Esophagus muscularis mucosa (tissue), 4 donors: ENCODE data around the gene PRKN. TPM values are rescaled to one million over a fixed set of nuclear protein-coding genes. Genes with fewer than 3 reads are reported as not detected.
"Not testable (repeated sequence)": the region's sequence is repeated elsewhere in the genome, so short reads cannot be mapped to it uniquely, and the experiment has no call there.

Source experiments
- DNase-seq: peaks from one replicate; pipeline ENCODE4 v3.0.0-alpha.2; 2017; ENCODE audit errors: extremely low spot score
- H3K27ac ChIP-seq, 4 donors: fragments of 200-600 bp; sonication (generic); replicated peaks in 1 of 4; 1 replicate in 3 of 4; 2 replicates in 1 of 4; pipeline ENCODE4 v1.5.1; 2016 to 2019; ENCODE audit warnings: mild to moderate bottlenecking in 1 of 4
- H3K27me3 ChIP-seq, 4 donors: fragments of 200-600 bp; sonication (generic); one replicate each; pipeline versions ENCODE4 v1.5.1 to v1.6.0; 2016 to 2019
- H3K36me3 ChIP-seq, 4 donors: fragments of 200-600 bp; sonication (generic); one replicate each; pipeline ENCODE4 v1.5.1; 2016 to 2019
- H3K4me1 ChIP-seq, 4 donors: fragments of 200-600 bp; sonication (generic); one replicate each; pipeline ENCODE4 v1.5.1; 2016 to 2019
- H3K4me3 ChIP-seq, 4 donors: fragments of 200-600 bp; sonication (generic); 1 replicate in 2 of 4; 2 replicates in 2 of 4; pipeline ENCODE4 v1.5.1; 2016 to 2019; ENCODE audit warnings: mild to moderate bottlenecking in 4 of 4, moderate library complexity in 1 of 4
- H3K9me3 ChIP-seq, 4 donors: fragments of 200-600 bp; sonication (generic); 1 replicate in 3 of 4; 2 replicates in 1 of 4; pipeline ENCODE4 v1.5.1; 2016 to 2019
- EP300 ChIP-seq: sonication (generic); formaldehyde crosslinking; IDR thresholded peaks from one replicate; pipeline ENCODE4 v1.6.1; 2017; ENCODE audit warnings: antibody characterized with exemption
- POLR2A ChIP-seq: fragments of 450-650 bp; IDR thresholded peaks from one replicate; pipeline ENCODE4 v1.6.1; 2017; ENCODE audit warnings: antibody characterized with exemption, moderate library complexity, mild to moderate bottlenecking, low read depth
- POLR2AphosphoS5 ChIP-seq, 2 donors: sonication (generic); formaldehyde crosslinking; IDR thresholded peaks; one replicate each; pipeline ENCODE4 v1.6.1; 2017; ENCODE audit warnings: antibody characterized with exemption in 2 of 2
- WGBS: methylation state at CpG from one replicate; pipeline ENCODE4 v1.1.5; 2018; 5-methylcytosine and 5-hydroxymethylcytosine counted together
- intact Hi-C: fragments of 100-400 bp; cut with DNase I; formaldehyde crosslinking; loops from one replicate; pipeline ENCODE4 v1.15.1; 2023
- total RNA-seq, 4 donors: library from RNA; depleted of rRNA; stranded (reverse); fragments of >200 nt; gene quantifications; one replicate each; pipeline versions ENCODE4 v1.1.0 to v1.2.1, GENCODE V29; 2016
- TF ChIP-seq, protein P1 (sequence below), 3 experiments: fragments of 200-600 bp in 2 of 3; fragments of 450-650 bp in 1 of 3; sonication (generic) in 2 of 3; IDR thresholded peaks; one replicate each; pipeline ENCODE4 v1.5.1; 2017 to 2019; ENCODE audit warnings: antibody characterized with exemption in 3 of 3, mild to moderate bottlenecking in 2 of 3, moderate library complexity in 1 of 3

The PRKN gene
- total RNA-seq, 4 donors from 2014 or later = 9.6 to 14.5 (median 10.8) TPM

- Histone ChIP-seq H3K27ac (no peak overlapping the region), H3K36me3 (no peaks in the 10 kb centered on the region), H3K4me3 (no peak overlapping the region), H3K9me3 (no peaks in the 10 kb centered on the region), H3K27me3 (no peaks in the 10 kb centered on the region), H3K4me1 (peaks cover 0 to 3% (median 0%) of the 10 kb centered on the region in 4 donors)
- intact Hi-C loops = no loop called here
- 80% methylated on average over 9 of the region's 9 CpGs for WGBS
- TF ChIP-seq EP300 (no peak), POLR2AphosphoS5 (IDR thresholded peaks at IDR 0.05) (no peak)
- peak; percentile 55 for DNase-seq
These were observed 195.1 kb downstream of the PRKN start for GRCh38 chr6:162532283-162533008.

DNA sequence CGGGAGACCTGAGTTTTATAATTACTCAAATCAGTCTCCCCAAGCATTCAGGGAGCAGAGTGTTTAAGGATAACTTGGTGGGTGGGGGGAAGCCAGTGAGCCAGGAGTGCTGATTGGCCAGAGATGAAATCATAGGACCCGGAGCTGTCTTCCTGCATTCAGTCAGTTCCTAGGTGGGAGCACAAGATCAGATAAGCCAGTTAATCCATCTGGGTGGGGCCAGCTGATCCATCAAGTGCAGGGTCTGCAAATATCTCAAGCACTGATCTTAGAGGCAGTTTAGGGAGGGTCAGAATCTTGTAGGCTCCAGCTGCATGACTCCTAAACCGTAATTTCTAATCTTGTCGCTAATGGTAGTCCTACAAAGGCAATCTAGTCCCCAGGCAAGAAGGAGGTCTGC lies 196.2 kb downstream of the PRKN start:
- H3K4me3 ChIP-seq, H3K36me3 ChIP-seq, intact Hi-C loops, H3K27ac ChIP-seq, H3K27me3 ChIP-seq, H3K4me1 ChIP-seq, H3K9me3 ChIP-seq: not testable (repeated sequence)
- 94% methylated on average over 4 of the region's 4 CpGs for WGBS
- peak; percentile 39 for DNase-seq

- 91% methylated on average over 6 of the region's 6 CpGs for WGBS
- no peak for TF ChIP-seq EP300
- TF ChIP-seq POLR2AphosphoS5 (IDR thresholded peaks at IDR 0.05) = no peak
- TF ChIP-seq POLR2A = no peak
- TF ChIP-seq, protein P1, sequence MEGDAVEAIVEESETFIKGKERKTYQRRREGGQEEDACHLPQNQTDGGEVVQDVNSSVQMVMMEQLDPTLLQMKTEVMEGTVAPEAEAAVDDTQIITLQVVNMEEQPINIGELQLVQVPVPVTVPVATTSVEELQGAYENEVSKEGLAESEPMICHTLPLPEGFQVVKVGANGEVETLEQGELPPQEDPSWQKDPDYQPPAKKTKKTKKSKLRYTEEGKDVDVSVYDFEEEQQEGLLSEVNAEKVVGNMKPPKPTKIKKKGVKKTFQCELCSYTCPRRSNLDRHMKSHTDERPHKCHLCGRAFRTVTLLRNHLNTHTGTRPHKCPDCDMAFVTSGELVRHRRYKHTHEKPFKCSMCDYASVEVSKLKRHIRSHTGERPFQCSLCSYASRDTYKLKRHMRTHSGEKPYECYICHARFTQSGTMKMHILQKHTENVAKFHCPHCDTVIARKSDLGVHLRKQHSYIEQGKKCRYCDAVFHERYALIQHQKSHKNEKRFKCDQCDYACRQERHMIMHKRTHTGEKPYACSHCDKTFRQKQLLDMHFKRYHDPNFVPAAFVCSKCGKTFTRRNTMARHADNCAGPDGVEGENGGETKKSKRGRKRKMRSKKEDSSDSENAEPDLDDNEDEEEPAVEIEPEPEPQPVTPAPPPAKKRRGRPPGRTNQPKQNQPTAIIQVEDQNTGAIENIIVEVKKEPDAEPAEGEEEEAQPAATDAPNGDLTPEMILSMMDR (IDR thresholded peaks at IDR 0.05) = no peak
These were observed 199.0 kb downstream of the PRKN start for GRCh38 chr6:162528538-162528937.

GRCh38 chr6:162526960-162527359 lies 200.6 kb downstream of the PRKN start:
- WGBS = 92% methylated on average over 7 of the region's 7 CpGs

More at GRCh38 chr6:162528538-162528937, 199.0 kb downstream of the PRKN start:
- no peak overlapping the region for H3K27ac ChIP-seq
- no peaks in the 10 kb centered on the region for H3K36me3 ChIP-seq
- H3K27me3 ChIP-seq = no peaks in the 10 kb centered on the region
- H3K4me1 ChIP-seq = peaks cover 0 to 3% (median 0%) of the 10 kb centered on the region in 4 donors
- H3K4me3 ChIP-seq = no peak overlapping the region
- intact Hi-C loops = no loop called here
- H3K9me3 ChIP-seq = no peaks in the 10 kb centered on the region
- no peak for DNase-seq

GRCh38 chr6:162525181-162525580 lies 202.4 kb downstream of the PRKN start:
- no peaks in the 10 kb centered on the region for H3K36me3 ChIP-seq
- H3K4me3 ChIP-seq = no peak overlapping the region
- H3K4me1 ChIP-seq = peaks cover 0 to 10% (median 0%) of the 10 kb centered on the region in 4 donors
- 92% methylated on average over 6 of the region's 6 CpGs for WGBS
- H3K27ac ChIP-seq = no peak overlapping the region
- no peak for DNase-seq
- no peaks in the 10 kb centered on the region for H3K9me3 ChIP-seq
- no peak for TF ChIP-seq POLR2AphosphoS5 (IDR thresholded peaks at IDR 0.05)
- no peaks in the 10 kb centered on the region for H3K27me3 ChIP-seq
- intact Hi-C loops = no loop called here

More at GRCh38 chr6:162526960-162527359, 200.6 kb downstream of the PRKN start:
- Histone ChIP-seq H3K27ac (no peak overlapping the region), H3K4me1 (no peaks in the 10 kb centered on the region), H3K9me3 (no peaks in the 10 kb centered on the region), H3K27me3 (no peaks in the 10 kb centered on the region), H3K4me3 (no peak overlapping the region), H3K36me3 (no peaks in the 10 kb centered on the region)
- no peak for DNase-seq
- intact Hi-C loops = no loop called here
- no peak for TF ChIP-seq POLR2A
- no peak for TF ChIP-seq EP300
- TF ChIP-seq, protein P1 (IDR thresholded peaks at IDR 0.05) = no peak
- no peak for TF ChIP-seq POLR2AphosphoS5 (IDR thresholded peaks at IDR 0.05)

DNA sequence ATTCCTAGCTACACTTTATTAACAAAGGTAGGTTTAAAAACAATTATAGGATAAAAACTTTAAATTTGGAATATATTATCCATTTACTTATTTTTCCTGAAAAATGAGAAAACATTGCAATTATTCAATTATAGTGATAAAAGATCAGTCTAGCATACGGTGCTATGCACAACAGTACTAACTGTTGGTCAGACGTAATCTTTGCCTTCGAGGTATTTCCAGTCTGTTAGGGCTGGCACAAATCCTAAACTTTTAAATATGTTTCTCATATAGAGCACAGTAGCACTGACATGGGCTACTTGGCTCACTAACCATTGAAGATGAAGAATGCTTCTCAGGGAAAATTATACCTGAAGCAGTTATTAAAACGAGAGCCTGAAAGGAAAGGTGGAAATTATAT lies 214.8 kb downstream of the PRKN start:
- 89% methylated on average over 4 of the region's 4 CpGs for WGBS
- H3K9me3 ChIP-seq = no peaks in the 10 kb centered on the region
- H3K4me1 ChIP-seq = peaks cover 2 to 17% (median 14%) of the 10 kb centered on the region in 4 donors
- H3K4me3 ChIP-seq = no peak overlapping the region
- H3K36me3 ChIP-seq = no peaks in the 10 kb centered on the region
- DNase-seq = no peak
- TF ChIP-seq POLR2AphosphoS5 (IDR thresholded peaks at IDR 0.05) (no peak), EP300 (no peak), POLR2A (no peak)
- TF ChIP-seq, protein P1 (IDR thresholded peaks at IDR 0.05) = no peak
- H3K27ac ChIP-seq = no peak overlapping the region
- H3K27me3 ChIP-seq = no peaks in the 10 kb centered on the region
- intact Hi-C loops = no loop called here
